Renal cortical epithelial cell (primary cell): ENCODE data around the gene VPS52. TPM values are rescaled to one million over a fixed set of nuclear protein-coding genes. Genes with fewer than 3 reads are reported as not detected.
"Not testable (repeated sequence)": the region's sequence is repeated elsewhere in the genome, so short reads cannot be mapped to it uniquely, and the experiment has no call there.

Experiments used
- DNase-seq: peaks from one replicate; pipeline ENCODE4 v3.0.0-alpha.2; 2011; ENCODE audit warnings: low read depth
- total RNA-seq: library from RNA; depleted of rRNA; stranded (reverse); fragments of >200 nt; gene quantifications from 2 replicates; pipeline ENCODE4 v1.2.3, GENCODE V29; 2014

VPS52 gene
- total RNA-seq, 1 donor from 2014 or later: 40.4 TPM

GRCh38 chr6:33279971-33280511, 8.4 kb upstream of the VPS52 start:
- peak; percentile 64 for DNase-seq

GRCh38 chr6:33279257-33279695, 7.6 kb upstream of the VPS52 start:
- DNase-seq: no peak

GRCh38 chr6:33278810-33279209, 7.1 kb upstream of the VPS52 start:
- no peak for DNase-seq

DNA sequence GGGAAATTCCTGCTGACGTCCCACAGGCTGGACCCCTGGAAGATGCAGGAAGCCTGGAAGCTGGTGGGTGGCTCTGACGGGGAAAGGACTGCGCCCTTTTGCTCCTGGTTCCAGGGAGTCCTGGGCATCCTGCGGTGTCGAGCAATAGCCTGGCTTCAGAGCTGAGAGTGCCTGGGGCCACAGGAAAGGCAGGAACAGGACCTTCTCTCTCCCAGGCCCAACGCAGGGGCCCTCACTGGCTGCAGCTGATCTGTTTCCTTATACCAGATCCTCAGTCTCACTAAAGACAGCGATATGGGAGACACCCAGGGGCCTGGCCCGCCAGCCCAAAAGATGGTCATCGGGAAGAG, 6.7 kb upstream of the VPS52 start:
- DNase-seq: no peak

DNA sequence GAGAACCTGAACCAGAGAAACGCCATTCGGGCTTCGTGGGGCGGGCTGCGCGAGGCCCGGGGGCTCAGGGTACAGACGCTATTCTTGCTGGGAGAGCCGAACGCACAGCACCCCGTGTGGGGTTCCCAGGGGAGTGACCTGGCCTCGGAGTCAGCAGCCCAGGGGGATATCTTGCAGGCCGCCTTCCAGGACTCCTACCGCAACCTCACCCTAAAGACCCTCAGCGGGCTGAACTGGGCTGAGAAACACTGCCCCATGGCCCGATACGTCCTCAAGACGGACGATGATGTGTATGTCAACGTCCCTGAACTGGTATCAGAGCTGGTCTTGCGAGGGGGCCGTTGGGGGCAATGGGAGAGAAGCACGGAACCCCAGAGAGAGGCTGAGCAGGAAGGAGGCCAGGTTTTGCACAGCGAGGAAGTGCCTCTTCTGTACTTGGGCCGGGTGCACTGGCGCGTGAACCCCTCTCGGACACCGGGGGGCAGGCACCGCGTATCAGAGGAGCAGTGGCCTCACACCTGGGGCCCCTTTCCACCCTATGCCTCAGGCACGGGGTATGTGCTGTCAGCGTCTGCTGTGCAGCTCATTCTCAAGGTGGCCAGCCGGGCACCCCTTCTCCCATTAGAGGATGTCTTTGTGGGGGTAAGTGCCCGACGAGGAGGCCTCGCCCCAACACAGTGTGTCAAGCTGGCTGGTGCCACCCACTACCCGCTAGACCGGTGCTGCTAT, 6.2 kb upstream of the VPS52 start:
- DNase-seq: no peak

- peak; percentile 41 for DNase-seq
Measured at GRCh38 chr6:33276864-33277662, 5.4 kb upstream of the VPS52 start, which contains the start of gene B3GALT4. Gene B3GALT4, plus strand, starts transcription at chr6:33277123. Its CDS starts 297 bp downstream, at chr6:33277420.

DNA sequence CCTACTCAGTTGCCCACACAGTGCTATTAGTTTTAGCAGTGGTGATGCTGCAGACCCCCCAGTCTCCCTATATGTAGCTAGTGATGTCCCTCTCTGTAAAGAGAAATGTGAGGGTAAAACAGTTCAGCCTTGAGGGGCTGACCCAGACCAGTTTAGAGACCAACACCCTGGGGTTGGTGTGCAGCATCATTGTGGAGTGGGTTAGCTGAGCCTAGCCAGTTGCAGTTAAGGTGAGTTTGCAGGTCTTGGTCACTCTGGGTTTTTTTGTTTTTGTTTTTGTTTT, 4.8 kb upstream of the VPS52 start:
- no peak for DNase-seq

DNA sequence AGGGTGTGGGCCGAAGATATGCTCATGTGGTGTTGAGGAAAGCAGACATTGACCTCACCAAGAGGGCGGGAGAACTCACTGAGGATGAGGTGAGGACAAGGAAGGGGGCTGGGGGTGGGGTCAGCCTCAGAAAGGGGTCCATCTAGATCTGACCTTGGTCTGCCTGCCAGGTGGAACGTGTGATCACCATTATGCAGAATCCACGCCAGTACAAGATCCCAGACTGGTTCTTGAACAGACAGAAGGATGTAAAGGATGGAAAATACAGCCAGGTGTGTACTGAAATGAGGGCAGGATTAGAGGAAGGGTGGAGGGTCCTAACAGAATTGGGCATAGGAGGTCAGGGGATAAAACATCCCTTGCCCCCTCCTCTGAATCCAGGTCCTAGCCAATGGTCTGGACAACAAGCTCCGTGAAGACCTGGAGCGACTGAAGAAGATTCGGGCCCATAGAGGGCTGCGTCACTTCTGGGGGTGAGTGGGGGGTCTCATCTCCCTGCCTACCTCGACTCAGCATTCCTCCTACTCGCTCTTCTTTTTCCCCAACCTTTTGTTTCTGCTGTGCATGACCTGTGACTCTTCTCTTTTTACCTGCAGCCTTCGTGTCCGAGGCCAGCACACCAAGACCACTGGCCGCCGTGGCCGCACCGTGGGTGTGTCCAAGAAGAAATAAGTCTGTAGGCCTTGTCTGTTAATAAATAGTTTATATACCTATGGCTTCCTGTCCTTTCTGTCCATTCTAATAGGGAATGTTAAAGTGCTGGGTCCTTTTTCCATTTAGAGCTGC, 4.3 kb upstream of the VPS52 start:
- not testable (repeated sequence) for DNase-seq

DNA sequence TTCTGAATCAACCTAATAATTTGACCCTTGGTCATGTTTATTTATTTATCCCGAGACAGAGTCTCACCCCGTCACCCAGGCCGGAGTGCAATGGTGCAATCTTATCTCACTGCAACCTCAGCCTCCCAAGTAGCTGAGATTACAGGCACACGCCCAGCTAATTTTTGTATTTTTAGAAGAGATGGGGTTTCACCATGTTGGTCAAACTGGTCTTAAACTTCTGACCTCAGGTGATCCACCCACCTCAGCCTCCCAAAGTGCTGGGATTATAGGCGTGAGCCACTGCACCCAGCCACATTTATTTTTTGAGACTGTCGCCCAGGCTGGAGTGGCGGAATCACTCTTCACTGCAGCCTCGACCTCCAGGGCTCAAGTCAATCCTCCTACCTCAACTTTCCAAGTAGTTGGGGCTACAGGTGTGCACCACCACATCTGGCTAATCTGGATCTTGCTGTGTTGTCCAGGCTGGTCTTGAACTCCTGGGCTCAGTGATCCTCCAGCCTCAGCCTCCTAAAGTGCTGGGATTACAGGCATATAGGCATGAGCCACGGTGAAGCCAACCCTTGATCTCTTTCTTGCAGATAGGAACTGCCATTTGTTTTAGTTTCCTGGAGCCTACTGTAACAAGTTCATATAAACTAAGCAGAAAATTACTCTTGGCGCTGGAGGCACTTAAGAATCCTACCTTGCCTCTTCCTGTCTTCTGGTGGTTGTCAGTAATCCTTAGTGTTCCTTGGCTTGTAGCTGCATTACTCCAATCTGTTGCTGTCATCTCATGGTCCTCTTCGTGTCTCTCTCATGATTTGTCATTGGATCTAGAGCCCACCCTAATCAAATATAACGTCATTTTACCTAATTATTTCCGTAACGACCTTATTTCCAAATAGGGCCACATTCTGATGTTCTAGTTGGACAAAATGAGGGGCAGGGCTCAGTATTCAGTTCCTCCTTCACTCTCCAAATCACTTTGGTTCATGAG, 2.5 kb upstream of the VPS52 start:
- DNase-seq: no peak

- no peak for DNase-seq
Measured at GRCh38 chr6:33273129-33273923, 1.6 kb upstream of the VPS52 start.

DNA sequence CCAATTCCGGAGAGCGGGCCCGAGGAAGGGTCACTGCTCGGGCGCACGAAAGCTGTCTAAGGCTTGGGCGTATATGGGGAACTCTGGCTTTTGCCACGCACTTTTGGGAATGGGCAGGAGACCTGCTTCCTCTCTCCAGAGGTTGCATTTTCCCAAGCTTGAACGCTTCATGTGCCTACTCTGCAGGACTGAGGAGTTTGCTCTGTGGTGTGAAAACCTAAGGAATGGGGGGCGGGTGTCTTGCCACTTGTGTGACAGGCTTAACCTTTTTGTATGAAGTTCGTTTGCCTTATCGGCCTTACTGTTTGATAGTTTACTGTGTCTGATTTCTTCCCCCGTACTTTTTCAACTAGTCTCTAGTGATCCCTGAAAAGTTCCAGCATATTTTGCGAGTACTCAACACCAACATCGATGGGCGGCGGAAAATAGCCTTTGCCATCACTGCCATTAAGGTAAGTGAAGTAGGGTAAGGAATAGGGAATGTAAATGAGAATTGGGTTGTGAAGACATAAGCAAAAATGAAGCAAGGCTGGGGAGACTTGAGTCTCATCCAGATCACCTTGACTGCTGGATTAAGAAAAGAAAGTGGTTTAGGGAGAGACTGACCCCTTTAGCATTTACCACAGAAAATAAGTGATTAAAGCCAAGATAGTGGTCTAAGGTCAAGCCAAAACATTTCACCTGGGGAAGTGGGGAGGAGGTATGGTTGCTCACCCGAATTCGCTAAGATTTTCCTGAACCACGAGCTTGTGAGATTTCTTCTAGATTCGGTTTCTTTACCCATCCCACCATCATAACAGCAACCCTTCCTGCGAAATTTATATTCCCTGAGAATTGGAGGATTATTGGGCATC, 826 bp upstream of the VPS52 start:
- DNase-seq: peak; percentile 11

DNA sequence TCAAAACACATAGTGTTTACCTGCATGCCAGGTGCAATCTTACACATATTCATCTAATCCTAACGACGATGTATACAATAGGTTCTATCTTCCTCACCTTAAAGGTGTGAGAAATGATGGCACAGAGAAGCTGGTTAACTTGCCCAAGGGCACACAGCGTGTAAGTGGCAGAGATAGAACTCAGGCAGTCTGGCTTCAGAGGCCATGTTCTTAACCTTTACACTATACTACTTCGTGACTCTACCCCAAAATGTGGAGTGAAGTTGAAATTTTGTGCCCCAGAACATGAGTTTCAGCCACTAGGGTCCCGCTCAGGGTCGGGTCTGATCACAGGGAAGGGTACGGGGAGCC, 584 bp downstream of the VPS52 start:
- no peak for DNase-seq

- no peak for DNase-seq
Measured at GRCh38 chr6:33264015-33264414, 7.7 kb downstream of the VPS52 start.

DNA sequence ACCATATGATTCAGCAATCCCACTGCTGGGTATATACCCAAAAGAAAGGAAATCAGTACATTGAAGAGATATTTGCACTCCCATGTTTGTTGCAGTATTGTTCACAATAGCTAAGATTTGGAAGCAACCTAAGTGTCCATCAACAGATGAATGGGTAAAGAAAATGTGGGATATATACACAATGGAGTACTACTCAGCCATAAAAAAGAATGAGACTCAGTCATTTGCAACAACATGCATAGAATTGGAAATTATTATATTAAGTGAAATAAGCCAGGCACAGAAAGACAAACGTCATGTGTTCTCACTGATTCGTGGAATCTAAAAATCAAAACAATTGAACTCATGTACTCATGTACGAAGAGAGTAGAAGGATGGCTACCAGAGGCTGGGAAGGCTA, 9.2 kb downstream of the VPS52 start:
- not testable (repeated sequence) for DNase-seq

DNA sequence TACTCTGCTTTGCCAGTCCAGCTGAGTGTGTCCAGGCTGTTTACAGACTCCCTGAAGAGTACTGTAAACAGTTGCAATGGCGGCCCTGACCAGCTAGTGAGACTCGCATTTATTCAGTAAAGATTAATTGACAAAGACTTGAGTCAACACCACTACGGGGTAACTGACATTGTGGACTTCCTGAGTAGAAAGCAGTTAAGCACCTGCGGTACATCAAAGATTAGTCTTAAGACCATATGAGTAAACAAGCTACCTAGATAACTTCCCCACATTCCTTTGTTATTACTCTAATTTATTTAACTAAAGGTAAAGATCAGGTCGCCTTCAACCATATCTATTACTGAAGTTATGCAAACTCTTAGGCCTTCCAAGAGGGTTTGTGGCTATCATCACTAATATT, 12.6 kb downstream of the VPS52 start:
- no peak for DNase-seq

GRCh38 chr6:33254591-33254990, 17.1 kb downstream of the VPS52 start:
- DNase-seq: no peak

GRCh38 chr6:33252759-33253158, 18.9 kb downstream of the VPS52 start:
- no peak for DNase-seq

- DNase-seq: no peak
Measured at GRCh38 chr6:33251395-33252012, 20.2 kb downstream of the VPS52 start.

GRCh38 chr6:33250731-33251130, 20.9 kb downstream of the VPS52 start:
- DNase-seq: no peak
